K562 (cell line): ENCODE data around the gene SAMM50.

ENCODE experiments used
- CAMTA2 ChIP-seq: fragments of 250-450 bp; sonication (Bioruptor Pico); conservative IDR thresholded peaks from 2 replicates; pipeline ENCODE4 v1.5.1; 2022
- FOXJ3 ChIP-seq: sonication (generic); formaldehyde crosslinking; IDR thresholded peaks from 2 replicates; pipeline ENCODE4 v1.4.0; 2020; ENCODE audit warnings: mild to moderate bottlenecking, missing genetic modification reagents
- GABPA ChIP-seq: fragments of 200-800 bp; sonication (Bioruptor generic); conservative IDR thresholded peaks from 2 replicates; pipeline ENCODE4 v1.6.1; 2016; ENCODE audit warnings: low read depth, missing genetic modification characterization, missing compliant biosample characterization
- KLF16 ChIP-seq: IDR thresholded peaks from 2 replicates; pipeline ENCODE4 v1.6.1; 2016; ENCODE audit warnings: antibody characterized with exemption
- NONO ChIP-seq, 2 experiments: fragments of 200-400 bp in 1 of 2; fragments of 450-650 bp in 1 of 2; formaldehyde crosslinking in 1 of 2; IDR thresholded peaks; 2 replicates each; pipeline ENCODE4 v1.6.1; 2017; ENCODE audit warnings: low read depth in 2 of 2, mild to moderate bottlenecking in 2 of 2, moderate library complexity in 2 of 2, low read length in 1 of 2
- POLR2A ChIP-seq: fragments of 450-650 bp; conservative IDR thresholded peaks from 2 replicates; pipeline ENCODE4 v1.6.1; 2016
- POLR2AphosphoS5 ChIP-seq: IDR thresholded peaks from 2 replicates; pipeline ENCODE4 v1.6.1; 2011; ENCODE audit warnings: mild to moderate bottlenecking, low read depth, low read length, moderate library complexity; ENCODE audit not compliant: control insufficient read depth, insufficient read depth
- SNRNP70 ChIP-seq: fragments of 200-400 bp; formaldehyde crosslinking; optimal IDR thresholded peaks from 2 replicates; pipeline ENCODE3; 2017; ENCODE audit warnings: low read depth, low read length
- TAF15 ChIP-seq: fragments of 200-400 bp; formaldehyde crosslinking; IDR thresholded peaks from 2 replicates; pipeline ENCODE4 v1.6.1; 2017; ENCODE audit warnings: mild to moderate bottlenecking, low read depth, low read length, moderate library complexity
- ZEB2 ChIP-seq: fragments of 450-650 bp; IDR thresholded peaks from 2 replicates; pipeline ENCODE4 v1.6.1; 2016
- ZNF431 ChIP-seq: sonication (generic); formaldehyde crosslinking; IDR thresholded peaks from 2 replicates; pipeline ENCODE4 v1.8.0; 2022; ENCODE audit warnings: mild to moderate bottlenecking, missing genetic modification reagents
- ZNF551 ChIP-seq: fragments of 250-450 bp; sonication (Bioruptor Pico); IDR thresholded peaks from 2 replicates; pipeline ENCODE4 v1.5.0; 2021; ENCODE audit warnings: mild to moderate bottlenecking, moderate library complexity
- TF ChIP-seq, protein P1 (sequence below), 3 experiments: IDR thresholded peaks in 2 of 3; conservative IDR thresholded peaks in 1 of 3; 2 replicates each; pipeline ENCODE4 v1.5.1; 2011 to 2012; ENCODE audit warnings: low read length in 3 of 3, mild to moderate bottlenecking in 3 of 3, control low read depth in 2 of 3, improper control_type of control experiment in 1 of 3, inconsistent platforms in 1 of 3, low read depth in 1 of 3, mixed read lengths in 1 of 3, moderate library complexity in 1 of 3; ENCODE audit not compliant: insufficient read depth in 2 of 3
- TF ChIP-seq, protein P2 (sequence below): sonication (generic); formaldehyde crosslinking; IDR thresholded peaks from 2 replicates; pipeline ENCODE4 v1.8.0; 2022; ENCODE audit warnings: missing genetic modification reagents, mild to moderate bottlenecking, moderate library complexity, borderline replicate concordance

DNA sequence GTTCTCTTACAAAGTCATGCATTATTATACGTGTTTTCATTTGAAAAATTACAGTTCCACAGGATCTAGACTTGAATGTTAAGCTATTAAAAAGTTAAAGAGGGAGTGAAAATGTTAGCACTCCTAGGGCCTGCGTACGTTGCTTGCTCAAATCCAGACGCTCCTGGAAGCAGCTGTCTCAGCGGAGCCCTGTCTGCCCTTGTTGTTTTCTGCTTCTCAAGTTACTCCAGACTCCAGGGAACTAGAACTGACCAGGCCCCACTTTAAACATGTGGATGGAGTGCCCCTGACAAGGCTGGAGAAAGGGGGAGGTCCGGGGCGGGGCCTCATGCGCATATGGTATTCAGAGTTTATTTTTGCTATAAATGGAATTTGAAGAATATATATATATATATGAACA, 78.5 kb downstream of the SAMM50 start:
- TF ChIP-seq SNRNP70: no peak
- no peak for TF ChIP-seq TAF15
- TF ChIP-seq, protein P1, sequence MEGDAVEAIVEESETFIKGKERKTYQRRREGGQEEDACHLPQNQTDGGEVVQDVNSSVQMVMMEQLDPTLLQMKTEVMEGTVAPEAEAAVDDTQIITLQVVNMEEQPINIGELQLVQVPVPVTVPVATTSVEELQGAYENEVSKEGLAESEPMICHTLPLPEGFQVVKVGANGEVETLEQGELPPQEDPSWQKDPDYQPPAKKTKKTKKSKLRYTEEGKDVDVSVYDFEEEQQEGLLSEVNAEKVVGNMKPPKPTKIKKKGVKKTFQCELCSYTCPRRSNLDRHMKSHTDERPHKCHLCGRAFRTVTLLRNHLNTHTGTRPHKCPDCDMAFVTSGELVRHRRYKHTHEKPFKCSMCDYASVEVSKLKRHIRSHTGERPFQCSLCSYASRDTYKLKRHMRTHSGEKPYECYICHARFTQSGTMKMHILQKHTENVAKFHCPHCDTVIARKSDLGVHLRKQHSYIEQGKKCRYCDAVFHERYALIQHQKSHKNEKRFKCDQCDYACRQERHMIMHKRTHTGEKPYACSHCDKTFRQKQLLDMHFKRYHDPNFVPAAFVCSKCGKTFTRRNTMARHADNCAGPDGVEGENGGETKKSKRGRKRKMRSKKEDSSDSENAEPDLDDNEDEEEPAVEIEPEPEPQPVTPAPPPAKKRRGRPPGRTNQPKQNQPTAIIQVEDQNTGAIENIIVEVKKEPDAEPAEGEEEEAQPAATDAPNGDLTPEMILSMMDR (IDR thresholded peaks at IDR 0.05 in 2 of 3, conservative IDR thresholded peaks at IDR 0.05 in 1 of 3; ENCODE audit: insufficient read depth in 2 of 3, low read depth in 1 of 3, low read length in 3 of 3): no peak
- no peak for TF ChIP-seq NONO (IDR thresholded peaks at IDR 0.05; ENCODE audit: low read depth in 2 of 2, low read length in 1 of 2)
- TF ChIP-seq ZNF551 (CRISPR knock-in tag): no peak
- no peak for TF ChIP-seq GABPA (tag)
- TF ChIP-seq FOXJ3 (CRISPR knock-in tag): no peak
- no peak for TF ChIP-seq POLR2A
- TF ChIP-seq KLF16: no peak
- TF ChIP-seq ZEB2: no peak
- no peak for TF ChIP-seq ZNF431 (CRISPR knock-in tag)
- TF ChIP-seq, protein P2, sequence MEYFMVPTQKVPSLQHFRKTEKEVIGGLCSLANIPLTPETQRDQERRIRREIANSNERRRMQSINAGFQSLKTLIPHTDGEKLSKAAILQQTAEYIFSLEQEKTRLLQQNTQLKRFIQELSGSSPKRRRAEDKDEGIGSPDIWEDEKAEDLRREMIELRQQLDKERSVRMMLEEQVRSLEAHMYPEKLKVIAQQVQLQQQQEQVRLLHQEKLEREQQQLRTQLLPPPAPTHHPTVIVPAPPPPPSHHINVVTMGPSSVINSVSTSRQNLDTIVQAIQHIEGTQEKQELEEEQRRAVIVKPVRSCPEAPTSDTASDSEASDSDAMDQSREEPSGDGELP: no peak
- TF ChIP-seq CAMTA2: no peak
- no peak for TF ChIP-seq POLR2AphosphoS5
